H1 (cell line): ENCODE results near the gene ALK. TPM values are rescaled to one million over a fixed set of nuclear protein-coding genes. Genes with fewer than 3 reads are reported as not detected.

ENCODE experiments used
- CTCF ChIA-PET: fragments of 300-600 bp; sonication (Branson Sonifier 250); formaldehyde crosslinking; loops from one replicate; lab custom pipeline; 2021; ENCODE audit not compliant: partially characterized antibody; lab: Charles Lee
- POLR2A ChIA-PET: fragments of 300-600 bp; sonication (Branson Sonifier 250); formaldehyde crosslinking; loops from one replicate; lab custom pipeline; 2021; ENCODE audit warnings: inconsistent platforms; ENCODE audit not compliant: partially characterized antibody; lab: Charles Lee
- DNase-seq, 2 experiments: peaks; one replicate each; pipeline versions ENCODE4 v3.0.0 to v3.0.0-alpha.2; 2010 to 2022; ENCODE audit warnings: low spot score in 2 of 2, low read depth in 1 of 2, mixed read lengths in 1 of 2
- FAIRE-seq: peaks from 2 replicates; lab custom pipeline; 2011; peaks lifted over from hg19 to GRCh38; lab: Jason Lieb, UNC
- H2AFZ ChIP-seq: 2 replicates; pipeline ENCODE4 v1.8.1; 2012; ENCODE audit warnings: low read length, inconsistent platforms
- H2AK5ac ChIP-seq: 2 replicates; pipeline ENCODE4 v1.6.1; 2013; ENCODE audit warnings: low read depth, low read length
- H2BK120ac ChIP-seq: replicated peaks from 2 replicates; pipeline ENCODE3; 2013; ENCODE audit warnings: low read depth, low read length, inconsistent platforms
- H2BK12ac ChIP-seq: 2 replicates; pipeline ENCODE4 v1.6.1; 2013; ENCODE audit warnings: low read depth, low read length
- H2BK15ac ChIP-seq: 2 replicates; pipeline ENCODE4 v1.6.1; 2013; ENCODE audit warnings: low read length
- H2BK20ac ChIP-seq: 2 replicates; pipeline ENCODE4 v1.6.1; 2013; ENCODE audit warnings: low read length
- H2BK5ac ChIP-seq: 2 replicates; pipeline ENCODE4 v1.6.1; 2013; ENCODE audit warnings: low read depth, low read length
- H3K14ac ChIP-seq: 2 replicates; pipeline ENCODE4 v1.6.1; 2013; ENCODE audit warnings: inconsistent platforms; ENCODE audit not compliant: insufficient read length
- H3K18ac ChIP-seq: 2 replicates; pipeline ENCODE4 v1.6.1; 2013; ENCODE audit warnings: low read length; ENCODE audit errors: extremely low read depth
- H3K23ac ChIP-seq: 2 replicates; pipeline ENCODE4 v1.6.1; 2013; ENCODE audit warnings: inconsistent platforms; ENCODE audit not compliant: insufficient read length
- H3K23me2 ChIP-seq: 2 replicates; pipeline ENCODE4 v1.6.1; 2013; ENCODE audit warnings: low read depth, low read length
- H3K27ac ChIP-seq: 2 replicates; pipeline ENCODE4 v1.6.1; 2011; ENCODE audit warnings: low read depth, low read length, inconsistent platforms
- H3K27me3 ChIP-seq, 4 experiments: replicated peaks in 1 of 4; 1 replicate in 1 of 4; 2 replicates in 3 of 4; pipeline versions ENCODE4 v1.6.1 to v1.8.1; 2011 to 2013; ENCODE audit warnings: low read length in 3 of 4, mild to moderate bottlenecking in 3 of 4, inconsistent platforms in 2 of 4, mixed read lengths in 2 of 4, moderate library complexity in 1 of 4; ENCODE audit not compliant: control insufficient read depth in 3 of 4, insufficient read depth in 3 of 4; ENCODE audit errors: extremely low read depth in 1 of 4
- H3K36me3 ChIP-seq, 4 experiments: 2 replicates each; pipeline versions ENCODE4 v1.6.1 to v1.8.1; 2011 to 2013; ENCODE audit warnings: mild to moderate bottlenecking in 4 of 4, low read length in 3 of 4, moderate library complexity in 2 of 4, control low read depth in 1 of 4, inconsistent platforms in 1 of 4; ENCODE audit not compliant: insufficient read depth in 4 of 4, control insufficient read depth in 2 of 4
- H3K4ac ChIP-seq: replicated peaks from 2 replicates; pipeline ENCODE3; 2013; ENCODE audit warnings: low read length, low read depth, mixed read lengths, inconsistent platforms; ENCODE audit not compliant: insufficient read length
- H3K4me1 ChIP-seq, 4 experiments: replicated peaks in 1 of 4; 1 replicate in 1 of 4; 2 replicates in 3 of 4; pipeline versions ENCODE4 v1.6.1 to v1.8.1; 2011 to 2013; ENCODE audit warnings: low read length in 3 of 4, inconsistent platforms in 2 of 4, mixed read lengths in 1 of 4; ENCODE audit not compliant: insufficient read depth in 4 of 4, control insufficient read depth in 3 of 4
- H3K4me2 ChIP-seq, 2 experiments: 2 replicates each; pipeline versions ENCODE4 v1.6.1 to v1.8.1; 2011 to 2013; ENCODE audit warnings: low read depth in 2 of 2, low read length in 2 of 2, control low read depth in 1 of 2, inconsistent platforms in 1 of 2, mild to moderate bottlenecking in 1 of 2; ENCODE audit not compliant: insufficient read depth in 1 of 2
- H3K4me3 ChIP-seq, 4 experiments: fragments of 200-600, 300-600 bp in 1 of 4; sonication (generic), shearing (Covaris generic), sonication (Bioruptor Twin) in 1 of 4; 2 replicates each; pipeline versions ENCODE4 v1.5.1 to v1.8.1; 2011 to 2016; ENCODE audit warnings: low read length in 4 of 4, low read depth in 3 of 4, control low read depth in 2 of 4, inconsistent platforms in 2 of 4, mild to moderate bottlenecking in 2 of 4, mixed read lengths in 1 of 4, moderate library complexity in 1 of 4; ENCODE audit not compliant: insufficient read depth in 2 of 4; ENCODE audit errors: extremely low read depth in 1 of 4
- H3K56ac ChIP-seq: replicated peaks from 2 replicates; pipeline ENCODE3; 2013; ENCODE audit warnings: low read depth, mild to moderate bottlenecking, mixed read lengths, low read length, inconsistent platforms; ENCODE audit not compliant: insufficient read length
- H3K79me1 ChIP-seq: 2 replicates; pipeline ENCODE4 v1.6.1; 2013; ENCODE audit warnings: low read depth, low read length, control low read depth
- H3K79me2 ChIP-seq, 2 experiments: 2 replicates each; pipeline versions ENCODE4 v1.6.1 to v1.8.1; 2012 to 2013; ENCODE audit warnings: low read length in 2 of 2, mild to moderate bottlenecking in 2 of 2, inconsistent platforms in 1 of 2; ENCODE audit not compliant: insufficient read depth in 2 of 2, control insufficient read depth in 1 of 2
- H3K9ac ChIP-seq, 4 experiments: replicated peaks in 1 of 4; 1 replicate in 1 of 4; 2 replicates in 3 of 4; pipeline versions ENCODE4 v1.6.1 to v1.8.1; 2011 to 2013; ENCODE audit warnings: low read depth in 3 of 4, low read length in 3 of 4, control low read depth in 2 of 4, mild to moderate bottlenecking in 2 of 4, moderate library complexity in 2 of 4, inconsistent platforms in 1 of 4; ENCODE audit errors: extremely low read depth in 1 of 4
- H3K9me3 ChIP-seq, 2 experiments: 2 replicates each; pipeline versions ENCODE4 v1.6.1 to v1.8.1; 2012 to 2013; ENCODE audit warnings: mild to moderate bottlenecking in 2 of 2, moderate library complexity in 2 of 2, control low read depth in 1 of 2, inconsistent platforms in 1 of 2, low read depth in 1 of 2, low read length in 1 of 2, mixed read lengths in 1 of 2; ENCODE audit not compliant: insufficient read depth in 2 of 2
- H4K20me1 ChIP-seq, 2 experiments: replicated peaks in 1 of 2; 2 replicates each; pipeline versions ENCODE3 to v1.8.1; 2011 to 2013; ENCODE audit warnings: inconsistent platforms in 2 of 2, low read length in 2 of 2, mild to moderate bottlenecking in 1 of 2; ENCODE audit not compliant: insufficient read depth in 2 of 2, control insufficient read depth in 1 of 2
- H4K5ac ChIP-seq: 2 replicates; pipeline ENCODE4 v1.6.1; 2013; ENCODE audit warnings: low read length, low read depth, mixed read lengths, inconsistent platforms; ENCODE audit not compliant: insufficient read length
- H4K8ac ChIP-seq: 2 replicates; pipeline ENCODE4 v1.8.0; 2013; ENCODE audit warnings: mild to moderate bottlenecking, moderate library complexity, low read length, inconsistent platforms; ENCODE audit not compliant: insufficient read depth; ENCODE audit errors: extremely low read depth
- H4K91ac ChIP-seq: replicated peaks from 2 replicates; pipeline ENCODE3; 2013; ENCODE audit warnings: low read length, mixed read lengths, inconsistent platforms; ENCODE audit not compliant: insufficient read length
- ASH2L ChIP-seq: fragments of 200-600, 300-600 bp; sonication (generic); IDR thresholded peaks from one replicate; pipeline ENCODE4 v1.7.1; 2017; ENCODE audit warnings: low read length
- BACH1 ChIP-seq: IDR thresholded peaks from 2 replicates; pipeline ENCODE4 v1.6.1; 2012; ENCODE audit warnings: low read length, improper control_type of control experiment
- EP300 ChIP-seq, 2 experiments: IDR thresholded peaks; 1 replicate in 1 of 2; 2 replicates in 1 of 2; pipeline ENCODE4 v1.6.1; 2011 to 2012; ENCODE audit warnings: low read depth in 2 of 2, low read length in 2 of 2, mild to moderate bottlenecking in 2 of 2, borderline replicate concordance in 1 of 2, inconsistent platforms in 1 of 2, moderate library complexity in 1 of 2
- HDAC2 ChIP-seq, 2 experiments: fragments of 300-600 bp in 1 of 2; sonication (generic) in 1 of 2; IDR thresholded peaks; 2 replicates each; pipeline ENCODE4 v1.6.1; 2011 to 2012; ENCODE audit warnings: low read depth in 2 of 2, low read length in 2 of 2, mild to moderate bottlenecking in 2 of 2, moderate library complexity in 2 of 2, borderline replicate concordance in 1 of 2, inconsistent platforms in 1 of 2
- HDAC6 ChIP-seq: IDR thresholded peaks from one replicate; pipeline ENCODE4 v1.7.1; 2012; ENCODE audit warnings: low read depth, mild to moderate bottlenecking, inconsistent platforms, low read length, moderate library complexity
- KDM5A ChIP-seq: fragments of 200-600 bp; IDR thresholded peaks from 2 replicates; pipeline ENCODE4 v1.7.1; 2012; ENCODE audit warnings: mild to moderate bottlenecking, low read length, inconsistent platforms, mixed read lengths
- MAFK ChIP-seq: IDR thresholded peaks from 2 replicates; pipeline ENCODE4 v1.6.1; 2012; ENCODE audit warnings: low read depth, mild to moderate bottlenecking, improper control_type of control experiment, low read length
- NRF1 ChIP-seq: IDR thresholded peaks from 2 replicates; pipeline ENCODE4 v1.6.1; 2011; ENCODE audit warnings: mild to moderate bottlenecking, low read depth, low read length, improper control_type of control experiment
- RXRA ChIP-seq: IDR thresholded peaks from 2 replicates; pipeline ENCODE4 v1.6.1; 2011; ENCODE audit warnings: low read depth, mild to moderate bottlenecking, low read length, moderate library complexity; ENCODE audit not compliant: insufficient read depth
- SRF ChIP-seq: IDR thresholded peaks from 2 replicates; pipeline ENCODE4 v1.6.1; 2011; ENCODE audit warnings: mild to moderate bottlenecking, low read depth, low read length, moderate library complexity
- TEAD4 ChIP-seq: IDR thresholded peaks from 2 replicates; pipeline ENCODE4 v1.6.1; 2012; ENCODE audit warnings: low read depth, low read length, inconsistent platforms, mixed read lengths
- WGBS, 2 experiments: shearing (Covaris generic) in 1 of 2; methylation state at CpG; one replicate each; pipeline versions ENCODE4 v1.1.6 to v1.1.7; 2013 to 2015; ENCODE audit warnings: low lambda C conversion rate in 2 of 2, mixed read lengths in 2 of 2, inconsistent platforms in 1 of 2, low coverage in 1 of 2, missing lambda C conversion rate in 1 of 2; ENCODE audit not compliant: insufficient replicate concordance in 2 of 2, insufficient coverage in 1 of 2, insufficient read length in 1 of 2; ENCODE audit errors: extremely low coverage in 1 of 2, missing lambda C conversion rate in 1 of 2; 5-methylcytosine and 5-hydroxymethylcytosine counted together
- polyA plus RNA-seq, 7 experiments: library from polyadenylated mRNA; depleted of rRNA in 3 of 7; stranded (reverse) in 5 of 7; unstranded in 2 of 7; fragments of >200 nt in 5 of 7; fragments of 200-250 nt in 2 of 7; gene quantifications; 1 replicate in 5 of 7; 2 replicates in 1 of 7; 4 replicates in 1 of 7; pipeline versions ENCODE4 v1.2.1 to v1.2.3, GENCODE V29; 2011 to 2013; ENCODE audit warnings: missing spikeins in 2 of 7, mixed read lengths in 2 of 7
- total RNA-seq: library from RNA; stranded (reverse); fragmentation: NEBNext Ultra II Directional; extraction: Animal tissue kit (Norgen Biotek cat#: 25700); gene quantifications from 2 replicates; pipeline ENCODE4 v1.2.1, GENCODE V29; 2021

Gene ALK
- total and polyA plus RNA-seq, 2 of the 8 experiments (the other 6 are each of a cell fraction or from before 2014, with no cell fraction given): 0.02 to 0.09 TPM

DNA sequence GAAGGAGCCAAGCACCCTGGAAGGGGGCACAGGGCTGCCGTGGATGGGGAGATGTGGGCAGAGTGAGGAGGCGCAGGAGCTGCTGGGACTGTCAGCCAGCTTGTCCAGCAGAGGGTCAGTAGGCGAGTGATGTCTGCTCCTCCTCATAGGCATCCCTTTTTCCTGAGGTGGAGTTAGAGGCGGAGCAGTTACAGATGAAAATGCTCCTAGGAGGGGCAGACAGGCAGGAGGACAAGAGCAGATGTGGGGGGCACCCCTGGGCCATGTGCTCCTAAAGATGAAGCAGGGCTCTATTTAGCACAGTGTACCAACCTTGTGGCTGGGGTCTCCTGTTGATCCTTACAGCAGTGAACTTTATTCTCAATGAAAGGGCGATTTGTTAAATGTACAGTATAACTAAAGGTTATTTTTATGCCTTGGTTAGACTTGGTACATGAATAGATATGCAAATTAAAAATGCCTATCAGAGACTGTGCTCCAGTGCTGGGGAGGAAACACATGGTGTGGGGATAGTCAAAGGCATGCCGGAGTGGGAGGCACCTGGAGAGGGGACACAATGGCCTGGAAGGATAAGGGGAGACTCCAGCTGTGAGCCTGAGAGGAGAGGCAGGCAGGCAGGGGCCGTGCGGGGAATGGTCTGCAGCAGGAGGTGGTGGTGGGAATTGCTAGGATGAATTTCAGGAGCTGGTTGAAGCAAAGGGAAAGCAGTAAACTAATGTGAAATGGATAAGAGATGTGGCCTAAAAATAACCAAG, 630.9 kb downstream of the ALK start:
- Histone ChIP-seq H3K18ac (peak overlapping the region; percentile 52; the same call in 1 of the 2 replicates), H3K9ac (no peak overlapping the region), H3K4ac (no peak overlapping the region), H2AK5ac (no peak overlapping the region), H3K23ac (no peak overlapping the region), H3K4me3 (no peak overlapping the region), H2BK12ac (peak overlapping the region; percentile 88; the same call in 1 of the 2 replicates), H2BK5ac (no peak overlapping the region; the same call in 1 of the 2 replicates), H3K9me3 (no peaks in the 10 kb centered on the region), H3K14ac (no peak overlapping the region), H4K91ac (peak overlapping the region; percentile 88), H3K4me1 (peaks cover 0 to 8% (median 2%) of the 10 kb centered on the region in 4 experiments; a peak in 5 of 7 replicates), H2BK15ac (no peak overlapping the region), H4K5ac (no peak overlapping the region), H2BK120ac (no peak overlapping the region), H3K79me1 (no peaks in the 10 kb centered on the region), H3K4me2 (peak overlapping the region in 1 of 2 experiments; percentile 16; a peak in 1 of 4 replicates), H3K36me3 (no peaks in the 10 kb centered on the region), H3K23me2 (no peaks in the 10 kb centered on the region), H4K20me1 (no peaks in the 10 kb centered on the region), H3K27me3 (no peaks in the 10 kb centered on the region), H4K8ac (no peak overlapping the region), H3K79me2 (no peaks in the 10 kb centered on the region), H3K56ac (no peak overlapping the region), H3K27ac (no peak overlapping the region), H2BK20ac (peak overlapping the region; percentile 95), H2AFZ (no peak overlapping the region)
- 45% methylated on average over 8 of the region's 8 CpGs; no CpG with 5 or more reads in 1 of the 2 experiments for WGBS, 2 experiments
- FAIRE-seq (peak; percentile 62), DNase-seq (peak in 1 of 2 experiments; percentile 63)
- ChIA-PET POLR2A (no interaction called here), CTCF (interaction anchor here (0.6 to 2.3 kb wide), 9 partner anchors 16 to 632 kb away, joined by 3 to 7 read pairs (median 3); no protein-coding TSS in a partner anchor)
- TF ChIP-seq BACH1 (no peak), NRF1 (no peak), MAFK (no peak), TEAD4 (peak; percentile 31; the same call in 1 of the 2 replicates), HDAC6 (no peak), KDM5A (no peak), EP300 (IDR thresholded peaks at IDR 0.05; ENCODE audit: borderline replicate concordance in 1 of 2, low read depth in 2 of 2, low read length in 2 of 2) (no peak), ASH2L (peak; percentile 37), SRF (no peak), RXRA (no peak), HDAC2 (IDR thresholded peaks at IDR 0.05; ENCODE audit: borderline replicate concordance in 1 of 2, low read depth in 2 of 2, low read length in 2 of 2) (peak in 1 of 2 experiments; percentile 47; a peak in 1 of 4 replicates)
